ENCODE results near the gene RENBP. TPM values are rescaled to one million over a fixed set of nuclear protein-coding genes. Genes with fewer than 3 reads are reported as not detected.

The RENBP gene
- total and polyA plus RNA-seq, 7 experiments from 2014 or later: 0.47 to 32.7 (median 22.2) TPM

- Mint-ChIP-seq H3K36me3 (peaks cover 0 to 2% (median 0%) of the 10 kb centered on the region in 5 donors), H3K27me3 (no peaks in the 10 kb centered on the region), H3K4me1 (peaks cover 14 to 41% (median 31%) of the 10 kb centered on the region in 7 donors), H3K4me3 (peak overlapping the region in 1 of 10 donors; percentile 39), H3K9me3 (peaks cover 0 to 3% (median 0%) of the 10 kb centered on the region in 11 donors), H3K27ac (peak overlapping the region in 6 of 9 donors; percentile 5 to 79 (median 46))
- ChIA-PET CTCF (no interaction called here), POLR2A (interaction anchor here (0.9 to 10.4 kb wide), 3 partner anchors 10 to 80 kb away, joined by 3 to 111 read pairs (median 3); partner anchors contain the start of gene ARHGAP4)
- no peak for DNase-seq
- Histone ChIP-seq H3K4me1 (ENCODE audit: control insufficient read depth in 2 of 2, insufficient read depth in 2 of 2, low read length in 2 of 2) (peaks cover 25 to 27% of the 10 kb centered on the region in 2 donors), H3K27me3 (ENCODE audit: control insufficient read depth in 2 of 2, insufficient read depth in 2 of 2, low read length in 2 of 2) (no peaks in the 10 kb centered on the region), H3K9me3 (ENCODE audit: control insufficient read depth in 2 of 3, low read length in 3 of 3) (no peaks in the 10 kb centered on the region), H3K36me3 (ENCODE audit: control insufficient read depth in 2 of 3, insufficient read depth in 3 of 3, low read length in 3 of 3) (peaks cover 0 to 20% (median 0%) of the 10 kb centered on the region in 3 experiments), H3K4me3 (ENCODE audit: low read length) (no peak overlapping the region), H3K27ac (ENCODE audit: low read depth, low read length) (no peak overlapping the region)
- intact Hi-C loops (cut with micrococcal nuclease): loop anchor here in 1 of 2 donors (2.0 to 5.0 kb wide), 2 partner anchors 19 to 42 kb away; no protein-coding TSS in a partner anchor
- no peak for ATAC-seq
These were observed 38.9 kb downstream of the RENBP start for GRCh38 chrX:153905481-153906095.

- no peaks in the 10 kb centered on the region for H3K27me3 ChIP-seq (ENCODE audit: control insufficient read depth in 2 of 2, insufficient read depth in 2 of 2, low read length in 2 of 2)
- H3K4me3 ChIP-seq (ENCODE audit: low read length): no peak within 1 kb of the TSS
- POLR2A ChIA-PET: no interaction called here
- CTCF ChIA-PET: no interaction called here
- peaks cover 0 to 8% (median 0%) of the 10 kb centered on the region in 3 experiments for H3K36me3 ChIP-seq (ENCODE audit: control insufficient read depth in 2 of 3, insufficient read depth in 3 of 3, low read length in 3 of 3)
- Mint-ChIP-seq H3K9me3 (peaks cover 0 to 3% (median 0%) of the 10 kb centered on the region in 11 donors), H3K4me1 (peaks cover 16 to 45% (median 33%) of the 10 kb centered on the region in 7 donors), H3K27ac (peak within 1 kb of the TSS; percentile 68 to 93 (median 83)), H3K4me3 (peak within 1 kb of the TSS; percentile 23 to 87 (median 63)), H3K27me3 (no peaks in the 10 kb centered on the region), H3K36me3 (peaks cover 0 to 2% (median 0%) of the 10 kb centered on the region in 5 donors)
- DNase-seq: no peak
- no peaks in the 10 kb centered on the region for H3K9me3 ChIP-seq (ENCODE audit: control insufficient read depth in 2 of 3, low read length in 3 of 3)
- no peak within 1 kb of the TSS for H3K27ac ChIP-seq (ENCODE audit: low read depth, low read length)
- peaks cover 25 to 27% of the 10 kb centered on the region in 2 donors for H3K4me1 ChIP-seq (ENCODE audit: control insufficient read depth in 2 of 2, insufficient read depth in 2 of 2, low read length in 2 of 2)
- peak; percentile 18 for ATAC-seq
- intact Hi-C loops (cut with micrococcal nuclease): loop anchor here in 1 of 2 donors (5.0 kb wide), 2 partner anchors 87 to 142 kb away; partner anchors contain the start of gene PLXNB3
These were observed 40.2 kb downstream of the RENBP start, which contains the start of gene AVPR2 for GRCh38 chrX:153903991-153904957. TSS of gene AVPR2 (plus strand) at chrX:153904673. CDS start at chrX:153905146, 473 bp downstream.

GRCh38 chrX:153903238-153903980 is 41.0 kb downstream of the RENBP start:
- ChIA-PET POLR2A (interaction anchor here (1.1 kb wide), 1 partner anchor 23 kb away, joined by 6 read pairs; the partner anchor contains the start of gene ARHGAP4), CTCF (no interaction called here)
- Mint-ChIP-seq H3K4me1 (peaks cover 16 to 46% (median 33%) of the 10 kb centered on the region in 7 donors), H3K27ac (peak overlapping the region; percentile 24 to 92 (median 75)), H3K36me3 (peaks cover 0 to 1% (median 0%) of the 10 kb centered on the region in 5 donors), H3K27me3 (peaks cover 0 to 3% (median 0%) of the 10 kb centered on the region in 5 donors), H3K4me3 (peak overlapping the region; percentile 22 to 87 (median 63)), H3K9me3 (peaks cover 0 to 6% (median 0%) of the 10 kb centered on the region in 11 donors)
- Histone ChIP-seq H3K27me3 (ENCODE audit: control insufficient read depth in 2 of 2, insufficient read depth in 2 of 2, low read length in 2 of 2) (no peaks in the 10 kb centered on the region), H3K36me3 (ENCODE audit: control insufficient read depth in 2 of 3, insufficient read depth in 3 of 3, low read length in 3 of 3) (no peaks in the 10 kb centered on the region), H3K4me1 (ENCODE audit: control insufficient read depth in 2 of 2, insufficient read depth in 2 of 2, low read length in 2 of 2) (peaks cover 25 to 27% of the 10 kb centered on the region in 2 donors), H3K4me3 (ENCODE audit: low read length) (no peak overlapping the region), H3K9me3 (ENCODE audit: control insufficient read depth in 2 of 3, low read length in 3 of 3) (no peaks in the 10 kb centered on the region), H3K27ac (ENCODE audit: low read depth, low read length) (no peak overlapping the region)
- intact Hi-C loops (cut with micrococcal nuclease): loop anchor here in 1 of 2 donors (5.0 kb wide), 2 partner anchors 86 to 141 kb away; partner anchors contain the start of gene PLXNB3
- DNase-seq: no peak
- peak; percentile 17 for ATAC-seq

GRCh38 chrX:153902385-153902784 is 42.1 kb downstream of the RENBP start:
- ChIA-PET CTCF (no interaction called here), POLR2A (interaction anchor here (1.1 kb wide), 1 partner anchor 24 kb away, joined by 6 read pairs; the partner anchor contains the start of gene ARHGAP4)
- peak overlapping the region in 5 of 10 donors; percentile 9 to 87 (median 69) for H3K4me3 Mint-ChIP-seq
- peaks cover 0 to 6% (median 0%) of the 10 kb centered on the region in 11 donors for H3K9me3 Mint-ChIP-seq
- no peaks in the 10 kb centered on the region for H3K27me3 ChIP-seq (ENCODE audit: control insufficient read depth in 2 of 2, insufficient read depth in 2 of 2, low read length in 2 of 2)
- H3K36me3 Mint-ChIP-seq: peaks cover 0 to 2% (median 0%) of the 10 kb centered on the region in 5 donors
- no peak overlapping the region for H3K27ac Mint-ChIP-seq
- H3K9me3 ChIP-seq (ENCODE audit: control insufficient read depth in 2 of 3, low read length in 3 of 3): no peaks in the 10 kb centered on the region
- peaks cover 0 to 5% (median 0%) of the 10 kb centered on the region in 5 donors for H3K27me3 Mint-ChIP-seq
- intact Hi-C loops (cut with micrococcal nuclease): loop anchor here in 1 of 2 donors (5.0 kb wide), 2 partner anchors 85 to 140 kb away; partner anchors contain the start of gene PLXNB3
- no peaks in the 10 kb centered on the region for H3K36me3 ChIP-seq (ENCODE audit: control insufficient read depth in 2 of 3, insufficient read depth in 3 of 3, low read length in 3 of 3)
- H3K4me1 ChIP-seq (ENCODE audit: control insufficient read depth in 2 of 2, insufficient read depth in 2 of 2, low read length in 2 of 2): peaks cover 25 to 27% of the 10 kb centered on the region in 2 donors
- H3K4me3 ChIP-seq (ENCODE audit: low read length): no peak overlapping the region
- H3K4me1 Mint-ChIP-seq: peaks cover 16 to 48% (median 37%) of the 10 kb centered on the region in 7 donors
- H3K27ac ChIP-seq (ENCODE audit: low read depth, low read length): no peak overlapping the region
- no peak for ATAC-seq
- no peak for DNase-seq

- no peaks in the 10 kb centered on the region for H3K36me3 ChIP-seq (ENCODE audit: control insufficient read depth in 2 of 3, insufficient read depth in 3 of 3, low read length in 3 of 3)
- ChIA-PET CTCF (no interaction called here), POLR2A (no interaction called here)
- H3K27me3 ChIP-seq (ENCODE audit: control insufficient read depth in 2 of 2, insufficient read depth in 2 of 2, low read length in 2 of 2): no peaks in the 10 kb centered on the region
- H3K4me1 ChIP-seq (ENCODE audit: control insufficient read depth in 2 of 2, insufficient read depth in 2 of 2, low read length in 2 of 2): peaks cover 25 to 29% of the 10 kb centered on the region in 2 donors
- Mint-ChIP-seq H3K4me3 (peak overlapping the region; percentile 13 to 84 (median 64)), H3K27me3 (peaks cover 0 to 5% (median 0%) of the 10 kb centered on the region in 5 donors), H3K4me1 (peaks cover 16 to 48% (median 37%) of the 10 kb centered on the region in 7 donors), H3K27ac (peak overlapping the region in 7 of 9 donors; percentile 33 to 74 (median 62)), H3K36me3 (peaks cover 0 to 2% (median 0%) of the 10 kb centered on the region in 5 donors), H3K9me3 (peaks cover 0 to 6% (median 0%) of the 10 kb centered on the region in 11 donors)
- no peak overlapping the region for H3K27ac ChIP-seq (ENCODE audit: low read depth, low read length)
- intact Hi-C loops (cut with micrococcal nuclease): loop anchor here in 1 of 2 donors (2.0 to 5.0 kb wide), 3 partner anchors 84 to 139 kb away; partner anchors contain the start of genes IDH3G, PLXNB3 and SSR4
- no peak overlapping the region for H3K4me3 ChIP-seq (ENCODE audit: low read length)
- DNase-seq: no peak
- H3K9me3 ChIP-seq (ENCODE audit: control insufficient read depth in 2 of 3, low read length in 3 of 3): no peaks in the 10 kb centered on the region
- ATAC-seq: no peak
These were observed 42.7 kb downstream of the RENBP start for GRCh38 chrX:153901753-153902140.
